HG02642 (cell line): ENCODE measurements around the gene RAB3IL1.
"Not testable (repeated sequence)": the region's sequence is repeated elsewhere in the genome, so short reads cannot be mapped to it uniquely, and the experiment has no call there.

Experiments used
- ATAC-seq: cut with Tn5 transposase; IDR thresholded peaks from one replicate; pipeline ENCODE4 v1.9.1; 2021; ENCODE audit warnings: mild to moderate bottlenecking; ENCODE audit not compliant: unreplicated experiment, poor library complexity

Gene RAB3IL1

DNA sequence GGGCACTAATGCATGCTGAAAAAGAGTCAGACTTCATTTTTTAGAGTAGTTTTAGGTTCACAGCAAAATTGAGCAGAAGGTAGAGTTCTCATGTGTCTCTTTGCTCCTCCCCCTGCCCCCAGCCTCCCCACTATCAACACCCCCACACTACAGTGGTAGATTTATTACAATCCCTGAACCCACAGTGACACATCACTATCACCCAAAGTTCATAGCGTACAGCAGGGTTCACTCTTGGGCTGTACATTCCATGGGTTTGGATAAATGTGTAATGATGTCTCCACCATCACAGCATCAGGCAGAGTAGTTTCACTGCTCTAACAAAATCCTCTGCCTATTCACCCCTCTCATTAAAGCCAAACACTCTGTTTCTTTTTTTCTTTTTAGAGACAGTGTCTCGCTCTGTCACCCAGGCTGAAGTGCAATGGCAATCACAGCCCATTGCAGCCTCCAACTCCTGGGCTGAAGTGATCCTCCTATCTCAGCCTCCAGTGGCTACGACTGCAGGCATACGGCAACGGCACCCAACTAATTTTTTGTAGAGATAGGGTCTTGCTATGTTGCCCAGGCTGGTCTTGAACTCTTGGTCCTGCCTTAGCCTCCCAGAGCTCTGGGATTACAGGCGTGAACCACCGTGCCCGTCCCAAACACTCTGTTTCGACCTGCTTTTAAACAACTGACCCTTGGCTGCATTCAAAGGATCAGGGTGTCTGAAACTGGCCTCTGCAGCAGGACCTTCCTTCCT, 36.9 kb upstream of the RAB3IL1 start:
- no peak for ATAC-seq

DNA sequence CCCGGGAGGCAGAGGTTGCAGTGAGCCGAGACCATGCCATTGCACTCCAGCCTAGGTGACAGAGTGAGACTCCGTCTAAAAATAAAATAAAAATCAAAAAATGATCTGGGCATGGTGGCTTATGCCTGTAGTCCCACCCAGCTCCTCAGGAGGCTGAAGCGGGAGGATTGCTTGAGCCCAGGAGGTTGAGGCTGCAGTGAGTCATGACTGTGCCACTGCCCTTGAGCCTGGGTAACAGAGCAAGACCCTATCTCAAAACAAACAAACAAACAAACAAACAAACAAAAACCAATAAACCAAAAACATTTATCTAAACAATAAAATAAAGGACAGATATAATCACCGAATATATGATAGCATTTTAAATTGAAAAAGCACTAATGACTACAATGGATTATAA, 36.3 kb upstream of the RAB3IL1 start:
- not testable (repeated sequence) for ATAC-seq

DNA sequence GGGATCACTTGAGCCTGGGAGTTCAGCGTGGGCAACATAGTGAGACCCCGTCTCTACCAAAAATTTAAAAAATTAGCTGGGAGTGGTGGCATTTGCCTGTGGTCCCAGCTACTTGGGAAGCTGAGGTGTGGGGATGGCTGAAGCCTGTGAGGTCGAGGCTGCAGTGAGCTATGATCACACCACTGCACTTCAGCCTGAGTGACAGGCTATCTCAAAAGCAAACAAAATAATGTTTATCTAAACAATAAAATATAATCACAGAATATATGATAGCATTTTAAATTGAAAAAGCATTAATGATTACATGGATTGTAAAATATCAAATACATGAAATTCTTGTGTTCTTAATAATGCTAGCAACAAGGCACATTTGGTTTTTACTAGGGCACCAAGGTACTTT, 35.5 kb upstream of the RAB3IL1 start:
- ATAC-seq = no peak

DNA sequence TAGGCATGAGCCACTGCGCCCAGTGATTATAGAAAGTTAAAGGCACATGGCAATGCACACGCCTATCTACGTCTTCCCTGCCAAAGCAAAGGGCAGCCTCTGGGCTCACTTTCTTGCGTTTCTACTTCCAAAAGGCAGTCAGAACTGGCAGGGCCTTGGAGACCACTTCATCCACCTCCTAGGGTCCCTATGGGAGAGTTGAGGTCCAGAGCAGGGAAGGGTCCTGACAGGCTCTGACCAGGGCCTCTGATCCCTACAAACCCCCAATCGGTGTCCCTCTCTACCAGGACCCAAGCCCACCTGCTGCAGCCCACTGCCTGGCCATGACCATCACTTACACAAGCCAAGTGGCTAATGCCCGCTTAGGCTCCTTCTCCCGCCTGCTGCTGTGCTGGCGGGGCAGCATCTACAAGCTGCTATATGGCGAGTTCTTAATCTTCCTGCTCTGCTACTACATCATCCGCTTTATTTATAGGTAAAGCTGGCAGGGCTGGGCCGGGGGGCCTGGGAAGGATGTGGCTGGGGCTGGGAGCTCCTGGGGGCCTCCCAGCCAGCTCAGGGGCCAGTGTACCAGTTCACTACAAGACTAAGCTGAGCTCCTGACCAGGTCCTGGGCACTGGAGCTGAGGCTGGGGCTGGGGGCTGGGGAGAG, 34.2 kb upstream of the RAB3IL1 start:
- no peak for ATAC-seq

DNA sequence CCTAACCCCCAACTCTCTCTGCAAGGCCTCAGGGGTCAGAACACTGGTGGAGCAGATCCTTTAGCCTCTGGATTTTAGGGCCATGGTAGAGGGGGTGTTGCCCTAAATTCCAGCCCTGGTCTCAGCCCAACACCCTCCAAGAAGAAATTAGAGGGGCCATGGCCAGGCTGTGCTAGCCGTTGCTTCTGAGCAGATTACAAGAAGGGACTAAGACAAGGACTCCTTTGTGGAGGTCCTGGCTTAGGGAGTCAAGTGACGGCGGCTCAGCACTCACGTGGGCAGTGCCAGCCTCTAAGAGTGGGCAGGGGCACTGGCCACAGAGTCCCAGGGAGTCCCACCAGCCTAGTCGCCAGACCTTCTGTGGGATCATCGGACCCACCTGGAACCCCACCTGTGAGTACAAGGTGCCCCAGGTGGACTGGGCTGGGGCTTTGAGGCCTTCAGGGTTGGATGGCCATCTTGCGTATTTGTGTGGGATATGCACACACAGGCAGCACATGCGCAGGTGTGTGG, 32.7 kb upstream of the RAB3IL1 start, which contains the start of gene BEST1:
Gene BEST1 (plus strand): TSS at position 317 of the 513 bp plus-strand sequence. CDS start 1,456 bp downstream, outside the sequence.
- ATAC-seq = no peak

DNA sequence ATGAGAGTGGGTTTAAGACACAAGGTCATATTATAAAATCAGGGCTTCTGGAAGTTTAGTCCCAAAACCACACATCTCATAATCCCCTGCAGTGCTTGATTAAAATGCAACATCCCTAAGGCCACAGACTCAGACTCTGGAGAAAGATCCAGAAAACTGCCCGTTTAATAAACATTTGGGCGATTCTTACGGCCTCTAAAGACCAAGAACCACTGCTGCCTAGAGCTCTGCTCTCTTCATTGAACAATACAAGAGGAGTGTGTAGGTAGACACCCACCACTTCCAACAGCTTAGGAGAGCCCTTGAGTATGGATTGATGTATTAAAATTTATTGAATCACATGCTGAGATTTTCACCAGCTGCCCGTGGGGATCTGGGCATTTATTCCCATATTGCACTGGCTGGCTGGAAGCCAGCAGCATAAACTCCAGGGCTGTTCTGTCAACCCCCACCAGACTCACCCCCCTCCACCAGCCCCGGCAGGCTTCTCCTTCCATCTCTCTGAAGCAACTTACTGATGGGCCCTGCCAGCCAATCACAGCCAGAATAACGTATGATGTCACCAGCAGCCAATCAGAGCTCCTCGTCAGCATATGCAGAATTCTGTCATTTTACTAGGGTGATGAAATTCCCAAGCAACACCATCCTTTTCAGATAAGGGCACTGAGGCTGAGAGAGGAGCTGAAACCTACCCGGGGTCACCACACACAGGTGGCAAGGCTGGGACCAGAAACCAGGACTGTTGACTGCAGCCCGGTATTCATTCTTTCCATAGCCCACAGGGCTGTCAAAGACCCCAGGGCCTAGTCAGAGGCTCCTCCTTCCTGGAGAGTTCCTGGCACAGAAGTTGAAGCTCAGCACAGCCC, 32.0 kb upstream of the RAB3IL1 start:
- no peak for ATAC-seq

DNA sequence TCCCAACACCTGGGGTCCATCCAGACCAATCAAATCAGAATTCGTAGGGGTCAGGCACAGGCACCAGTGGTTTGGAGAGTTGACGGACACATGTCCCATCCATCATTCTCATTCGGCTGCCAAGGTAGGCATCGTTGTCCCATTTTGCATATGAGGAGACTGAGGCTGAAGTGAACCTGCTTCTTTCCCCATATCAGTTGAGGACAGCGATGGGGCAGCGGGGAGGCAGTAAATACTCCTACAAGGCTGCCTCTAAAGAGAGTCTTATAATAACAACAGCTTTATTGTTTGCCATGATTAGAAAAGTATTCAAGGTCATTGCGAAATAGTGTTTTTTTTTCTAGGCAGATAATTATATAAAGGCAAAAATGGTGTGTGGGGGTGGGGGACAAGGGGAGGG, 31.1 kb upstream of the RAB3IL1 start:
- no peak for ATAC-seq

DNA sequence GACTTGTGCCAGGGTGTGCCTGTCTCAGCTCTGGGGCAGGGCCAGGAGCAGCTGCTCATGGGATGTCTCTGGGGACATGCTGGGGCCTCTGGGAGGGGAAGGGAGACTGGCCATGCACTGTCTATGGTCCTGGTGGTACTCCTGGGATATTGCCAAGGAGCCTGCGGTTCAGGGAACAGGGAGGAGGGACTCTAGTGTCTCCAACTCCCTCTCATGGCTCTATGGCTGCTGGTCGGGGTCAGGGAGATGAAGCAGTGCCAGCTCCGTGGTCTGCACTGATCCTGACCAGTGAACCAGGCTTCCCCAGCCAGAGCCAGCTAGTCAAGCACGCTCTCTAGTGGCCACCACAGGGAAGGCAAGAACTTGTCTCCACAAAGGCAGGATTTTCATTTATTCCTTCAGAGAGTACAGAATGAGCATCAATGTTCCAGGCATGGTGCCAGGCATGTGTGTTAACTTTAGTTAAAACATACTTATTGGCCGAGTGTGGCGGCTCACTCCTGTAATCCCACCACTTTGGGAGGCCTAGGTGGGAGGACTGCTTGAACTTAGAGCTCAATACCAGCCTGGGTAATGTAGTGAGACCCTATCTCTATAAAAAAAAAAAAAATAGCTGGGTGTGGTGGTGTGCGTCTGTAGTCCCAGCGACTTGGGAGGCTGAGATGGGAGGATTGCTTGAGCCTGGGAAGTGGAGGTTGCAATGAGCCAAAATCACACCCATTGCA, 30.3 kb upstream of the RAB3IL1 start:
- ATAC-seq = no peak

DNA sequence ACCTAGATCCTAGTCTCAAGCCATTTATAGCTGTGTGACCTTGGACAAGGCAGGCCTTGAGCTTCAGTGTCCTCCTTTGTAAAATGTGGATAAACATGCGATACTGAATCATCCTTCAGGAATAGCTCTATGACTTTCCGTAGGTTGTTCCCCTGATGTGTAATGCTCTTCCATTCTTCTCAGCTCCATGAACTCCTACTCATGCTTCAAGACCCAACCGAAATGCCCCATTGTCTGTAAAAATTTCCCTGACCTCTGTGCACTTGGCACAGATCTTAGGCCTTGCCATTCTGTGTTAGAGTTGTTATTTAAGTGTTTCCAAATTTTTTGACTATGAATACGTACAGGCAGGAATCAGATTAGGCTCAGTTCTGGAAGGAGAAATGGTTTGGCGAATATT, 29.5 kb upstream of the RAB3IL1 start:
- ATAC-seq = no peak

DNA sequence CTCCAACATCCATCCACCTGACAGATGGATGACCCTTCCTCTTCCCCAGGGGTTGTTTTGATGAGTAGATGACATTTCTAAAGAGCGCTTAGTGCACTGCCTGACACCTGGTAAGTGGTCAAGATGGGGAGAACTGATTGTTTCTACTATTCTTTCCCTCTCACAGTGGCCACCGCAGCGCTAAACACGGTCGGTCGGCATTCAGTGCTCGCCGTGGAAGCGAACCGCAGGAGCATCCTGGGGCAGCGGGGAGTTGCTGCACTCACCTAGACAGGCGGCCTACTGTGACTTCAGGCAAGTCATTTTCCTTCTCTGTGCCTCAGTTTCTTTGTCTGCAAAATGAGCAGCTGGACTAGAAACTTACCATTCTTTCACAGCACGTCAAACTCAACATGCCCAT, 27.8 kb upstream of the RAB3IL1 start:
- ATAC-seq = no peak

DNA sequence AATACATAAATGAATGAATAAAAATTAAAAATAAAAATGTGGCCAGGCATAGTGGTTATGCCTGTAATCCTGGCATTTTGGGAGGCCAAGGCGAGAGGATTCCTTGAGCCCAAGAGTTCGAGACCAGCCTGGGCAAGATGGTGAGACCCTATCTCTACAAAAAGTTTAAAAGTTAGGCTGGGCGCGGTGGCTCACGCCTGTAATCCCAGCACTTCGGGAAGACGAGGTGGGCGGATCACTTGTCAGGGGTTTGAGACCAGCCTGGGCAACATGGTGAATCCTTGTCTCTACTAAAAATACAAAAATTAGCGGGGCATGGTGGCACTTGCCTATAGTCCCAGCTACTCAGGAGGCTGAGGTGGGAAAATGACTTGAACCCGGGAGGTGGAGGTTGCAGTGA, 23.1 kb upstream of the RAB3IL1 start:
- ATAC-seq = no peak

DNA sequence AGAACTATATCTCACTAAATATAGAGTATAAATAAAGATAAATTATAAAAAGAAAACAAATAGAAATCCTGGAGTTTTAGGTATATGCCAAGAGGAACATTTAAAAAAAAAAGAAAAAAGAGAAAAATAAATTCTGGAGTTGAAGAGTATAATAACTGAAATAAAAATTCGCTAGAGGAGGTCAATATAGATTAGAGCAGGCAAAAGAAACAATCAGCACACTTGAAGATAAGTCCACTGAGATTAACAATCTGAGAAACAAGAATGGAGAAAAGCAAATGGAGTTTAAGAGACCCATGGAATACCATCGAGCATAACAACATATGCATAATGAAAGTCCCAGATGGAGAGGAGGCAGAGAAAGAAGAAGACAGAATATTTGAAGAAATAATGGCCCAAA, 18.5 kb upstream of the RAB3IL1 start:
- no peak for ATAC-seq

DNA sequence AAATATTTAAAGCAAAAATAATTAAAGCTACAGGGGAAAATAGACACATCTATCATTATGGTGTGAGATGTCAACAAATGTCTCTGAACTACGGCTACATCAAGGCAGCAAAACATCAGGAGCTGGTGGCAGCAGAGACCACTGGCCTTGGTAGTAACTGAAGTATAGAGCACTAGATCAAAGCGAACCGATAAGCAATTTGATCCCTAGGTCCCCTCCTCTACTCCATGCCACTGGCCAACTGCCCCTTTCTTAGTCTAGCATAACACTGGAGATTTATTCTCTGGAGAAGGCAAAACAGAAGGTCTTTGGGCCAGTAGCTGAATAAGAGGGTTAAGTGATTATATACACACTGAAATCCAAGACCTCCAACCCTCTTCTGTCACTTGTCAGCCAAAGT, 13.6 kb upstream of the RAB3IL1 start:
- ATAC-seq = no peak

DNA sequence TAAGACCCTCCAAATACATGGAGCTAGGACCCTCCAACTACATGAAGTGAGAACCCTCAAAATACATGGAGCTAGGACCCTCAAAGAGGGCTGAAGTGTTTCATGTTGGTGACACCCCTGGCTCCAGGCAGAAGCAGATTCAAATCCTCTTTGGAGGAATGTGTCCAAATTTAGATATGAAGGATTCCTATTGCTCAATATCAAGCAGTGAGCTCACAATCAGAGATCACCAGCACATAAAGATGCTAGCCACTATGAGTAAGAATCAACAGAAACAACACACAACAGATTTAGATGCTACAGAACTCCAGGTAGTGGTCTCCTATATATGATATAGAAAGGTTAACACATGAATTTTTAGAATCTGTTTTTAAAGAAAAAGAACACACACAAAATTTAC, 11.2 kb upstream of the RAB3IL1 start:
- ATAC-seq = no peak

DNA sequence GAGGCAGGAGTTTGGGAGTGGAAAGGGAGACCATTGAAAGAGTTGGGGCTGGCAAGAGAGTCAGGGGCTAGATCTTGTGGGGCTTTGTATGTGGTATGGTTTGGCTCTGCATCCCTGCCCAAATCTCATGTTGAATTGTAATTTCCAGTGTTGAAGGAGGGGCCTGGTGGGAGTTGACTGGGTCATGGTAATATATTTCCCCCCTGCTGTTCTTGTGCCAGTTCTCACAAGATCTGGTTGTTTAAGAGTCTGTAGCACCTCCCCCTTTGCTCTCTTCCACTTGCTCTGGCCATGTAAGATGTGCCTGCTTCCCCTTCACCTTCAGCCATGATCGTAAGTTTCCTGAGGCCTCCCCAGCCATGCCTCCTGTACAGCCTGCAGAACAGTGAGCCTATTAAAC, 10.1 kb upstream of the RAB3IL1 start:
- no peak for ATAC-seq

DNA sequence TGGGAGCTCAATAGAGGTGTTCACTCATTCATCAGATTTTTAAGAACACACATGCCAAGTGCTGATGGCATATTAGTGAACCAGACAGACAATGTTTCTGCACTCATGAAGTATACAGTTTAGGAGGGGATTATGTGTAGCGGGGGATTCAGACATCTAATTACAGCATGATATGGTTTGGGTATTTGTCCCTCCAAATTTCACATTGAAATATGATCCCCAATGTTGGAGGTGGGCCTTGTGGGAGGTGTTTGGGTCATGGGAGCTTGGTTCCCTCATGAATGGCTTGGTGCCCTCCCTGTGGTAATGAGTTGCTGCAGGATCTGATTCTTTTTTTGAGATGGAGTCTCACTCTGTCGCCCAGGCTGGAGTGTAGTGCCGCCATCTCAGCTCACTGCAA, 8.9 kb upstream of the RAB3IL1 start:
- no peak for ATAC-seq

DNA sequence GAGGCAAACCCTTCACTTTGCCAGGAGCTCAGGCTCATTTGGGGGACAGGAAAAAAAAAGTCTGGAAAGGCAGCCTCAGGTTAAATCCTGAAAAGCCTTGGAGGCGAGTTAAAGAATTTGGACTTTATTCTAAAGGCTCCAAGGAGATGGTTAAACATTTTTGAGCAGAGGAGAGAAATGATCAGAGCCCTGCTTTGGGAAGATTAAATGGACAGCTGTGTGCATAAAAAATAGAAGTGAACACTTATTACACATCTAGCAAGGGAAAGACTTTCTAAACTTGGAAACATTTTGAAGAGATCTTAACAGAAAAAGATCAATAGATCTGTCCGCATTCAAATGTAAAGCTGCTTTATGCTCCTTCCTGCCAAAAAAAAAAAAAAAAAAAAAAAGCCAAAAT, 8.4 kb upstream of the RAB3IL1 start:
- no peak for ATAC-seq

DNA sequence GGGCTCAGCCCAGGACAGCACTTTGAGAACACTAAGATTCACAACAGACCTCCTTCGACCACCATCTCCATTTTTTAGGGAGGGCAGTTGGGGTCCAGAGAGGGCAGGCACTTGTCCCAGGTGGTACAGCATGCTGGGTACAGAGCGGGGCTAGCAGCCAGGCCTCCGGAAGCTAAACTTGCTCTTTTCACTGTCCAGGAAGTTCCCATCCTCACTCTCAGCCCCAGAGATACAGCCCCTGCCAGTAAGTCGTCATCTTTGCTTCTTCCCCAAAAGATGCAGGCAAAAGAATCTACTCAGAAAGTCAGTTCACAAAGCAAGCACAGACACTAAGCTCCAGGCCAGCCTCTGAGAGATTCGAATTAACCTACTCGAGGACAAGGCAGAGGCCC, 6.7 kb upstream of the RAB3IL1 start:
- ATAC-seq = no peak

DNA sequence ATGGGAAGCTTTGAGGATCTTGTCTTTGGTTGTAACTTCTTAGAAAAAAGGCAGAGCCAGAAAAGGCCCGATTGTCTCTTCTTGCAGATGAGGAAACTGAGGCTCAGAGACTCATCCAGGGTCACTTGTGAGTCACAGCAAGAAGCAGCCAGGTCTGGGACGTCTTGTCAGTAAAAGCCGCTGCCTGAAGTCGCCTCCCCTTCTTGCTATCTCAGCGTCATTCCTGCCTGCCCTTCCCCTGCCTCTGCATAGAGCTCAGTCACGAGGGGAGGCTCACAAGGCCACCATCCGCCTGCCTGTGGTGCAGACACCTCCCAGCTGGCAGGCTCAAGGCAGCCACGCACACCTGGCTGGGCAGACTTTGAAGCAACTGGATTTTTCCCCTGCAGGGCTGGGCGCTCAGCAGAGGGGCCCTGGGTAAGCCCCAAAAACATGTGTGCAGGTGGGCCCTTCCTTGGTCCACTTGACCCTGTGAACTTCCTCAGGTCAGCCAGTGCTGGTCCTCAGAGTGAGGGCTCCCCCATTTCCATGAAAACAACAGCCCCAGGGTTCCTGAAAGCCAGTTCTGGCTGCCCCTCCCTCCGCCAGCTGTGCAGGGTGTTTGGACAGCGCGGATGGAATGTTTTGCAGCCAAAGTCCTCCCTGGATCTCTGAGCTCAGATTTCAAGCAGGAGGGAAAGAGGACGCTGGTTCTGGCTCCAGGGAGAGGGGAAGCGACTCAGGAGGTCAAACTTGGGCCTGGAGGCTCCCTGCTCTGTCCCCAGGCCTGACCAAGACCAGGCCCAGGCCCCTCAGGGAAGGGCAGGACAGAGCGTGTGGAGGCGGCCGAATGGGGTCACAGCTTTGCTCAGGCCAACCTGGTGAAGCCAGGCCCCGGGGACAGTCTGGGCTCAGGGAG, 6.0 kb upstream of the RAB3IL1 start:
- ATAC-seq = no peak
